Vein endothelial cell (primary cell): ENCODE measurements around the gene TNRC6C. TPM values are rescaled to one million over a fixed set of nuclear protein-coding genes. Genes with fewer than 3 reads are reported as not detected.

ENCODE experiments used
- small RNA-seq: library from RNA; depleted of rRNA; stranded (forward); fragments of <200 nt; gene quantifications from one replicate; pipeline ENCODE3, GENCODE V24; 2012
- total RNA-seq: library from RNA; depleted of rRNA; stranded (reverse); fragments of >200 nt; gene quantifications from 2 replicates; pipeline ENCODE4 v1.2.3, GENCODE V29; 2012

TNRC6C gene
- 14.1 and 14.4 TPM in 2 replicates for total RNA-seq

GRCh38 chr17:77957857-77958715, at the start of gene TNRC6C:
TNRC6C (plus strand) TSS chr17:77958703; CDS start chr17:78004207, 45,504 bp downstream.

GRCh38 chr17:78128551-78129350, 170.2 kb downstream of the TNRC6C start, which contains the start of gene TMC6:
TMC6 (minus strand) TSS chr17:78128755; CDS start chr17:78126832, 1,923 bp downstream.

GRCh38 chr17:78130437-78131101, 172.1 kb downstream of the TNRC6C start, which contains the start of gene TMC8:
TMC8 (plus strand) TSS chr17:78130771; CDS start chr17:78131589, 818 bp downstream.

Small RNA genes lying within 50 kb of the gene (small RNA-seq; reads per million reads assigned to genes)
- gene RNU1-80P (0.19 reads per million), gene RNU6-625P (not detected)

Other genes starting within 250 kb of the TNRC6C start
- 31.4 and 40.5 TPM in 2 replicates for gene TMC6, start 170.1 kb downstream of the TNRC6C start, total RNA-seq
- gene TMC8, start 172.1 kb downstream of the TNRC6C start, total RNA-seq, result 0.33 and 0.38 TPM in 2 replicates
- not detected in 2 replicates for gene C17orf99, start 187.7 kb downstream of the TNRC6C start, total RNA-seq
- 43.2 and 61.1 TPM in 2 replicates for gene SYNGR2, start 209.9 kb downstream of the TNRC6C start, total RNA-seq
- 63.7 and 64.9 TPM in 2 replicates for gene TK1, start 228.3 kb downstream of the TNRC6C start, total RNA-seq
- gene AFMID, start 228.7 kb downstream of the TNRC6C start, total RNA-seq, result 30.7 and 50.3 TPM in 2 replicates